Heart left ventricle (tissue), 13 donors: Measurements from ENCODE around the gene STOML1.

ENCODE experiments used
- CTCF ChIP-seq, 12 donors: fragments of 200-600 bp; sonication (generic) in 4 of 12; IDR thresholded peaks; one replicate each; pipeline versions ENCODE4 v1.5.0 to v1.8.0; 2018 to 2022; ENCODE audit warnings: antibody characterized with exemption in 12 of 12, mild to moderate bottlenecking in 5 of 12
- POLR2A ChIP-seq, 2 donors: fragments of 450-650 bp; IDR thresholded peaks; one replicate each; pipeline ENCODE4 v1.6.1; 2017; ENCODE audit warnings: antibody characterized with exemption in 2 of 2, mild to moderate bottlenecking in 2 of 2, moderate library complexity in 2 of 2
- donor health status: ischemic (EF 13 %, LVEDD 7.1; RV severe dilation, severe dysfunction).
- donor health status: DM: no; HTN: yes; CAD: no.
- donor health status: DM: no; HTN: no; CAD: no.
- donor health status: ischemic (EF 25% LVEDD 6.9; RV normal size, moderate dysfunction).
- donor health status: ischemic (EF 25% LVEDD 5.7; RV mildly dilated, moderate dysfunction).
- donor health status: ischemic (EF 35%, LVEDD 5.7; RV mildly dilated, moderate dysfunction).
- donor health status: nonischemic (EF 11% LVEDD 7.7; RV severe dilation, severe dysfunction).
- donor health status: DM: yes; HTN: yes; CAD: no.
- donor health status: PGD.
- donor health status: ischemic (EF 29% LVEDD 5.4; RV normal size, mild dysfunction).
- donor health status: nonischemic (EF 23%, LVEDD 6.1; RV moderate dilation, normal function).

- no peak for TF ChIP-seq CTCF (IDR thresholded peaks at IDR 0.05)
- TF ChIP-seq POLR2A (IDR thresholded peaks at IDR 0.05) = no peak
Measured at GRCh38 chr15:73984208-73984979, 7.7 kb downstream of the STOML1 start.
